Neural cell (in vitro differentiated cells): ENCODE data around the gene PSG2.
"Not testable (repeated sequence)": the region's sequence is repeated elsewhere in the genome, so short reads cannot be mapped to it uniquely, and the experiment has no call there.

Experiments used
- EP300 ChIP-seq: fragments of 450-650 bp; conservative IDR thresholded peaks from 2 replicates; pipeline ENCODE4 v1.6.1; 2014; ENCODE audit warnings: antibody characterized with exemption, mild to moderate bottlenecking, moderate library complexity; ENCODE audit not compliant: poor library complexity, severe bottlenecking
- EZH2 ChIP-seq: fragments of 200-600, 300-800 bp; shearing (Covaris generic), sonication (generic); IDR thresholded peaks from 2 replicates; pipeline ENCODE4 v1.6.1; 2014; ENCODE audit warnings: antibody characterized with exemption, low read length, borderline replicate concordance, mild to moderate bottlenecking; ENCODE audit not compliant: insufficient read depth, poor library complexity, severe bottlenecking
- POLR2AphosphoS5 ChIP-seq: IDR thresholded peaks from 2 replicates; pipeline ENCODE4 v1.6.1; 2012
- RAD21 ChIP-seq: fragments of 450-650 bp; conservative IDR thresholded peaks from 2 replicates; pipeline ENCODE4 v1.6.1; 2014; ENCODE audit warnings: antibody characterized with exemption, mild to moderate bottlenecking, moderate library complexity
- REST ChIP-seq: IDR thresholded peaks from 2 replicates; pipeline ENCODE4 v1.6.1; 2012; ENCODE audit warnings: borderline replicate concordance
- SMC3 ChIP-seq: fragments of 450-650 bp; conservative IDR thresholded peaks from 2 replicates; pipeline ENCODE4 v1.6.1; 2014; ENCODE audit warnings: antibody characterized with exemption, mild to moderate bottlenecking, moderate library complexity; ENCODE audit not compliant: poor library complexity
- TAF1 ChIP-seq: IDR thresholded peaks from 2 replicates; pipeline ENCODE4 v1.6.1; 2012; ENCODE audit warnings: low read depth
- TF ChIP-seq, protein P1 (sequence below): fragments of 450-650 bp; IDR thresholded peaks from 2 replicates; pipeline ENCODE4 v1.5.1; 2014; ENCODE audit warnings: antibody characterized with exemption, mild to moderate bottlenecking, moderate library complexity; ENCODE audit not compliant: poor library complexity, severe bottlenecking

DNA sequence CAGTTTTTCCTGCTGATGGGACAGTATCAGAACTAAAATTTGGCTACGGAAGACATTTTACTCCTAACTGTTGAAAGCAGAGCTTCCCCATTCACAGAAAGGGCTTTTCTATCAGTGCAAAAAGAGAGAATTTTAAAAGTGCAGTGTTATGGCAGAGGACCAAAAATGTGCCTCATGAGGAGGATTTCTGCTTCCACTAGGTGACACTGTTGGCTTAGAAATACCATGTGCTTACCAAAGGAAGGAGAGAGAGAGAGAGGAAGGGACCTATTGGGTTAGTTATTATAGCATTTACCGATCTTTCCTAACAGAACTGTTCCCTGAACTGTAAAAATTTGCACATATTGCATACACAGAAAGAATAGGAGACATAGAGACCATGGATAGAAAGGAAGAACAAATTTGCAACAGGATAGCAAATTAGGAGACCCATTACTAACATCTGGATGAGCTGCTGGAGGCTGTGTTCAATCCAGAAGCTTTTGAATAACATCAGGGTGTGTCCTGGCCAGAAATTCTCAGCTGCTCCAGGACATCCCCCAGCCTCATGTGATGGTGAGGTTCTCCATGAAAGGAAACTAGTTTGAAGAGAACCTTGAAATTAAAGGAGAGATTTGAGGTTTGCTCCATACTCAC, 21.8 kb upstream of the PSG2 start:
- not testable (repeated sequence) for TF ChIP-seq RAD21, TAF1, EP300, EZH2, REST, POLR2AphosphoS5, SMC3
- TF ChIP-seq, protein P1, sequence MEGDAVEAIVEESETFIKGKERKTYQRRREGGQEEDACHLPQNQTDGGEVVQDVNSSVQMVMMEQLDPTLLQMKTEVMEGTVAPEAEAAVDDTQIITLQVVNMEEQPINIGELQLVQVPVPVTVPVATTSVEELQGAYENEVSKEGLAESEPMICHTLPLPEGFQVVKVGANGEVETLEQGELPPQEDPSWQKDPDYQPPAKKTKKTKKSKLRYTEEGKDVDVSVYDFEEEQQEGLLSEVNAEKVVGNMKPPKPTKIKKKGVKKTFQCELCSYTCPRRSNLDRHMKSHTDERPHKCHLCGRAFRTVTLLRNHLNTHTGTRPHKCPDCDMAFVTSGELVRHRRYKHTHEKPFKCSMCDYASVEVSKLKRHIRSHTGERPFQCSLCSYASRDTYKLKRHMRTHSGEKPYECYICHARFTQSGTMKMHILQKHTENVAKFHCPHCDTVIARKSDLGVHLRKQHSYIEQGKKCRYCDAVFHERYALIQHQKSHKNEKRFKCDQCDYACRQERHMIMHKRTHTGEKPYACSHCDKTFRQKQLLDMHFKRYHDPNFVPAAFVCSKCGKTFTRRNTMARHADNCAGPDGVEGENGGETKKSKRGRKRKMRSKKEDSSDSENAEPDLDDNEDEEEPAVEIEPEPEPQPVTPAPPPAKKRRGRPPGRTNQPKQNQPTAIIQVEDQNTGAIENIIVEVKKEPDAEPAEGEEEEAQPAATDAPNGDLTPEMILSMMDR, result not testable (repeated sequence)
